Epidermal melanocyte (primary cell): ENCODE results near the gene RHOG.
"Not testable (repeated sequence)": the region's sequence is repeated elsewhere in the genome, so short reads cannot be mapped to it uniquely, and the experiment has no call there.

ENCODE experiments used
- DNase-seq: peaks from one replicate; pipeline ENCODE4 v3.0.0; 2011; ENCODE audit warnings: low spot score; ENCODE audit not compliant: insufficient read length

The RHOG gene

DNA sequence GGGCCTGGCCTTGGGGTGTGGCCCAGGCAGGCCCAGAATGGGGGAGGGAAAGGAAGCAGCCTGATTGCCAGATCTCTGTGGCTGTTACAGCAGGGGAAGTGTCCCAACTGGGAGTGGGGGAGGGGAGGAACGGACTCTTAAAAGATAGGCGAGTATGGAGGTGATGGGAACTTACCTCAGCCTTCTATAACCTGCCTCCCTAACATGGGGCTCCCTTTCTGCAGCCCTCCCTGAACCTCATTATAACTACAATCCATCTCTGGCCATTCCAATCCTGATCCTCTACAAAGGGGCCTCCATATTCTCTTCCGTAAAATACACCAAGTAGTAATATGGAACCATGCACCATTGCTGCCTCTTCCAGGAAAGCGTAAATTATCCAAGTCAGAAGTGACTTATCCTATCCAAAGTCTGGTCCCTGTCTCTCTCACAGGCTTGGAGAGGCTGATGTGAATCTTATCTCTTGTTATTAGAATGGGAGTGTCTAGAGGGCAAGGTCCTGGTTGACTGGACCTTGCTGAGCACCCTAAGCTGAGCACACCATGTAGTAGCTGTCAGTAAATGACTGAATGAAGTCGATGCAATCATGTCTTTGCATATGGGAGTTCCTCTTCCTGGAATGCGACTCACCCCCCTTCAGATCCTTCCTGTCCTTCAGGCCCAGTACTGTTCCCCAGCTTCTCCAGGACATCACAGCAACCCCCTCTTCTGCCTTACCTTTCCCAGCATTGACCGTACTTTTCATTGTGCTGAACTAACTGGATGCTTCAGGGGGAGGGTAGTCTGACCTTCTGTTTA lies 5.9 kb downstream of the RHOG start:
- no peak for DNase-seq

DNA sequence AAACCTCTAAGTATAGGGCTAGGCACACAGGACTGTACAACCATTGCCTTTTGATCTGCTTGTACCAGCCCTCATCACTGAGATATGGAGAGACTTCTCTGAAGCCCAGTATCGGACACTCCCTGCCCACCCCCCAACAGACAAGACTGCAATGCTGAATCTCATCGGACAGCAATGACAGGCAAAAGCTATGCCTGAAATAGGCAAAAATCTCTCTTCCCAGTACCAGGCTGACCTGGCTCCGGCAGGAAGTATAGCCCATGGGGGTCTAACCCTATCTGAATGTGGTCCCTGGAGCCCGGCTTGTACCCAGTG lies 6.5 kb downstream of the RHOG start:
- no peak for DNase-seq

DNA sequence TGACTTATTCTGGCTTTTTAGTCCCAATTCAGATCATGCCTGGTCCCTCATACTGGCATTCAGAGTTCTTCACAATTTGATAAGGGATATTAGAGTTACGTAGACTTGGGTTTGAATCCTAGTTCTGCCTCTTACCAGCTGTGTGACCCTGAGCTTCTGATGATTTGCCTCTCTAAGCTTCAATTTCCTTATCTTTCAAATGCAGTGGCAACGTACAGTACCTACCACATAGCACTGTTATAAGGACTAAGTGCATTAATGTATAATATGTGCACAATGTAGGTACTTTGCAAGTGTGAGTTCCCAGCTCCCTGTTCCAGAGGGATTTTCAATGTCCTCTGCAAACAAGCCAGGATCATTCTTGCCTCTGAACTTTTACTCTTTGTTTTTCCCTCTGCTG lies 7.3 kb downstream of the RHOG start:
- no peak for DNase-seq

DNA sequence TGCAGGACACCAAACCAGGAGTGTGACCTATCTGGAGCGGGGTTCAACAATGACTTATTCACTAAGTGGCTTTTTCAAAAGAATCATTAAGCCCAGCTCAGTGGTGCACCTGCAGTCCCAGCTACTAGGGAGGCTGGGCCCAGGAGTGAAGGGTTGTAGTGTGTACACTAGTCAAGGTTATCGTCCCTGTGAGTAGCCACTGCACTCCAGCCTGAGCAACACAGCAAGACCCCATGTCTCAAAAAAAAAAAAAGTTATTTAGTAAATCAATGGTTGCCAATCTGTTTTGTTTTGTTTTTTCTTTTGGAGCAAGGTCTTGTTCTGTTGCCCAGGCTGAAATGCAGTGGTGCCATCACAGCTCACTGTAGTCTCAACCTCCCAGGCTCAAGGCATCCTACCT lies 7.9 kb downstream of the RHOG start:
- no peak for DNase-seq

DNA sequence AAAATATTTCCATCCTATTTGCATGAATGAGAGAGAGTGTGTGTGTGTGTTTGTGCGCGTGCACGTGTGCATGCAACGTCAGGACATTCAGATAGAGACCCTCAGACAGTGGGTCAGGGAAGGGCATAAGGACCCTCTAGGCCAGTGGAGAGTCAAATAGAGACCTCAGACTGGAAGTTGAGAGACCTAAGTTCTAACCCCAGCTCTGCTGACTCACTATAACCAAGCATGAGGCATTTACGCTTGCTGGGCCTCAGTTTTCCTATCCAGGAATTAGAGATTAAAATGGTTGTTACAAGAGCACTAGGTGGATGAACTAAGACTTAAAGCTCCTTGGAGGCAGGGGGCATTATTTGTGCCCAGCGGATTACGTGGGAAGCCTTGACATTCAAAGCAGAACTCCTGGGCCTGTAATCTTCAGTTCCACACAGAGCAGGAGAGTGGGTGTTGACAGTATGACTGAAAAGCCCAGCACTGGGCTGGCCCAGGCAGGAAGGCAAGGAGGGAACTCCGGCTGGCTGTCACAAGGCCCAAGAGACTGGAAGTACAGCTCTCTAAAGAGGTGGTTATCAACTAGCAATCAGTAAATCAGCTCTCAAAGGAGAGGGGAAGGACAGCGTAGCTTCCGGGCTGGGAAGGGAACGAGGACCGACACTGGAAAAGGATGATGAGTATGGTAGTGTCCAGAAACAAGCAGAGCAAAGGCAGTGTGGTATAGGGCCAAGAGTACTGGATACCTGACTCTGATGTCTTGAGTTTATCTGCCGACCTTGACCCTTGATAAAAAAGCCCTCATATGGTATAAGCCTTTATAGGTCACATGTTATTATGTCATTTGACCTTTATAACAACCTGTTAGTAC lies 9.2 kb downstream of the RHOG start:
- no peak for DNase-seq

DNA sequence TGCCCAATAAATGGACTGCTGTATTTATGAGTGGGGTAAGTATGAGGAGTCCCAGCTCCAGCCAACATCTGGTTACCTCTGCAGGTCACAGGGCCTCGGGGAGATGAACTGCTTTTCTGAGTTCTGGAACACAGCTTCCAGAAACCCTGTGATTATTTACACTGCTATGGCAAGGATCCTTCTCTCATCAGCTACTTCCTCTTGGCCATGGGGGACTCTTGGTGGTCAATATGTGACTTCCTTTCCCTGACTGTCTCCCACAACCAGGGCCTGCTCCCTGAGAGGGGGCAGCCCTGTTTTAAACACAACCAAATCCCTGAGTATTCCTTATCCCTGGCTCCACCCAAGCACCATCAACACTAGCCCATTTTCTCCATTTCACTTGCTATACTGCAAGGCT lies 10.0 kb downstream of the RHOG start:
- DNase-seq = no peak

DNA sequence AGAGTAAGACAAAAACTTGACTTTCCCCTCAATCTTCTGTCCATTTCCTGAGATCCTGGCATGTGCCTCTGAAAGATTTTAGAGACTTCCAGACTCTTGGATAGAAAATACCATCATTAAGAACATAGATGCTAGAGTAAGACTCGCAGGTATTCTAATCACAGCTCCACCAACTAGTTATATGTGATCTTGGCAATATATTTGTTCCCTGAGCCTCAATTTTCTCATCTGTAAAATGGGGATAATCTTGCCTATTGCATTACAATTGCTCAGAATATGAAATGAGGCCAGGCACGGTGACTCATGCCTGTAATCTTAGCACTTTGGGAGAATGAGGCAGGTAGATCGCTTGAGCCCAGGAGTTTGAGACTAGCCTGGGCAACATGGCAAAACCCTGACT lies 10.7 kb downstream of the RHOG start:
- DNase-seq = no peak

DNA sequence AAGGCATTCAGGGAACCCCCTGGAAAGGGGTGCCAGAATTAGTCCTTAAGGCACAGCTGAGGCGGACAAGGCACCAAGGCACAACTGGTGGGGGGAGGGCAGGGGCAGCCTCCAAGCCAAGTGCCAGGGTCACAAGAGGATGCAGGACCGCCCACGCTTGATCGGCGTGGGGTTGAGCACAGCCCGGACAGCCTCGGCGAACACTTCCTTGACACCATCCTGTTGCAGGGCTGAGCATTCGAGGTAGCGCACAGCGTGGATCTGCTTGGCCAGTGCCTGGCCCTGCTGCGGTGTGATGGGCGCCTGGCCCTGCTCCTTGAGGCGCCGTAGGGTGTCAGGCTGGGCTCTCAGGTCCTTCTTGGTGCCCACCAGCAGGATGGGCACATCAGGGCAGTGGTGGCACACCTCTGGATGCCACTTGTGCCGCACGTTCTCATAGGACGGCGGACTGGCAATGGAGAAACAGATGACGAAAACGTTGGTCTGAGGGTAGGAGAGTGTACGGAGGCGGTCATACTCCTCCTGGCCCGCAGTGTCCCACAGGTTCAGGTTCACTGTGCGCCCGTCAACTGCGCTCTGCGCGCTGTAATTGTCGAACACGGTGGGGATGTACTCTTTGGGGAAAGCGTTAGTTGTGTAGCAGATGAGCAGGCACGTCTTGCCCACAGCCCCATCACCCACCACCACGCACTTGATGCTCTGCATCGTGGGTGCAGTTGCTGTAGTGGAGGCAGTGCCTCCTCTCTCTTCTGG lies 13.1 kb downstream of the RHOG start:
- no peak for DNase-seq

DNA sequence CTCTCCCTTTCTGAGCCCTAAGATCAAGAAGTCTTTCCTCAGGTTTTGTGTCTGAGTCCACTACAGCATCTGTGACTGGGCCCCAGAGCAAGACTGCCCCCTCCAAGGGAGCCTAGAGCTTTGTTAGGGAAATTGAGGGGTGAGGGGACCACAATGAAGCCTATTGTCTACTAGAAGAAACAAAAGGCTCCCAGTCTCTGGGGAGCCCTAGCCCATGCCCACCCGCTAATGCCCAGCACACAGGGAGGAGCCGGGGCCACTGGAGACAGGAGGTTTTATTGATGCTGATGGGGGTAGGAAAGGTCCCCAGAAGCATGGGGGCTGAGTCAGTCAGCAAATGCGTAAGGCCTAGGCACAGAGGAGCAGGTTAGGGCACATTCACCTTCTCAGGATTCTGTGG lies 14.0 kb downstream of the RHOG start:
- DNase-seq = no peak

DNA sequence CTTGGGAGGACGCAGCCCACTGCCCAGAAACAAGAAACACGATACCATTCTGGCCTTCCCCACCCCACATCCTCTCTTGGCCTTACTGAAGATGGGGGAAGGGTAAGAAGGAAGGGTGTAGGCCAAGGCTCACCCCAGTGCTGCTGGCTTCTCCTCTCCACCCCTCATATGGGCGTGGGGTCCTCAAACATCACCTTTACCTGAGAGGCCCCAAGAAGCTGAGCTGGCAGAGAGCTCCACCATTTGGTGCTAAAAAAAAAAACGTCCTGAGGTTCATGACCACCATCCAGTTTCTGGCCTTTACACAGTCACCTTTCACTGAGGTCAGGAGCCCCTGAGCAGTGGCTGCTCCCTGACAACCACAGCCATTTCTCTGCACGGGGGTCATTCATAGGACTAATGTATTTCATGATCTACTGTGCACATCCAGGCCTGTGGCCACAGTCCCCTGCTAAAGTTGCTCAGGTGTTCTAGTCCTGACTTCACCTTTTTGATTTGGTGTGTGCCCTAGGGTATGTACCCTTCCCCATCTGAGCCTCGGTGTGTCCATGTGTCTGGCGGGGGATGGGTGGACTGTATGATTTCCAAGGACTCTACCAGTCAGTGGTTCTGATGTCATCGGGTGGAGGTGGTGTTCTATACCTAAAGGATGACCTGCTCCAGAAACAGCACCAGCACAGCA lies 15.1 kb downstream of the RHOG start:
- DNase-seq = no peak

DNA sequence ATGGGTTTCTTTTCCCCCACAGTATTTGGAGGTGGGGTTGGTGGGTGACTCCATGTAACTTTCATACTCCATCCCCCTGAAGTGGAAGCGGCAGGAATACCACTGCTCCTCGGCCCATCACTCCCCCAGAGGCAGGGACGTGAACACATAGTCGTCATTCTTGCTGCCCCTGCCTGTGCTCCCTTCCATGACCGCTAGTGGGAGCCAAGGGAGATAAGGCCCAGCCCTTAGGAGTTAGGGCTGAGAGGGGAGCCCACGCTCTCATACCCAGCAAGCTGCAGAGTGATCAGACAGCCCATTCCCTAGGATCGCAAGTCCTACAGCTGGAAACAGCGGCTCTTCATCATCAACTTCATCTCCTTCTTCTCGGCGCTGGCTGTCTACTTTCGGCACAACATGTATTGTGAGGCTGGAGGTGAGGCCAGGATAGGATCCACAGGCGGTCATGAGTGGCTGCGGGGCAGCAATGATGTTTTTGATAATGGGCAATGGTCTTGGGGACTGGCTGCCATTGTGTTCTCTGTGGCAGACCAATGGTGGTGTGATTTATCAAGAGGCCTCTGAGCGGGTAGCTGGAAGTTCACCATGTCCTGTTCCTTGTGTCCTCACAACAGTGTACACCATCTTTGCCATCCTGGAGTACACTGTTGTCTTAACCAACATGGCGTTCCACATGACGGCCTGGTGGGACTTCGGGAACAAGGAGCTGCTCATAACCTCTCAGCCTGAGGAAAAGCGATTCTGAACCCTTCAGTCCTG lies 15.9 kb downstream of the RHOG start:
- DNase-seq = no peak

DNA sequence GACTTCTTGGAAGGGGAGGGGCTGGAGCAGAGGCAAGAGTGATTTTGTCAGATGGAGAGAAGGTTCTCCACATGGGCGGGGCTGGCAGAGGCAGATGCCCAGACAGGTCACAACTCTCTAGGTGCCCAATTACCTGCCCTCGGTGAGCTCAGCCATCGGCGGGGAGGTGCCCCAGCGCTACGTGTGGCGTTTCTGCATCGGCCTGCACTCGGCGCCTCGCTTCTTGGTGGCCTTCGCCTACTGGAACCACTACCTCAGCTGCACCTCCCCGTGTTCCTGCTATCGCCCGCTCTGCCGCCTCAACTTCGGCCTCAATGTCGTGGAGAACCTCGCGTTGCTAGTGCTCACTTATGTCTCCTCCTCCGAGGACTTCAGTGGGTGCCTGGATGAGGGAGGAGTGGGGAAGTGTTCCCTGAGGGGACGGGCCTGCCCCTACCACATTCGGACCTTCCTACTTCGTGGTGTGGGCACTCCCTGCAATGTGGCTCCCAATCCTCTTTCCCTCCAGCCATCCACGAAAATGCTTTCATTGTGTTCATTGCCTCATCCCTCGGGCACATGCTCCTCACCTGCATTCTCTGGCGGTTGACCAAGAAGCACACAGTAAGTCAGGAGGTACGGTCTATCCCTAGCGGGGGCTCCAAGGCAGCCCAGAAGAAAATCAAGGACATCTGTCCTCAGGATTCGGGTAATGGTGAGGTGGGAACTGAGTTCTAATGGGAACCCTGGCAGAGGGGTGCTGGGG lies 16.8 kb downstream of the RHOG start:
- DNase-seq = no peak

DNA sequence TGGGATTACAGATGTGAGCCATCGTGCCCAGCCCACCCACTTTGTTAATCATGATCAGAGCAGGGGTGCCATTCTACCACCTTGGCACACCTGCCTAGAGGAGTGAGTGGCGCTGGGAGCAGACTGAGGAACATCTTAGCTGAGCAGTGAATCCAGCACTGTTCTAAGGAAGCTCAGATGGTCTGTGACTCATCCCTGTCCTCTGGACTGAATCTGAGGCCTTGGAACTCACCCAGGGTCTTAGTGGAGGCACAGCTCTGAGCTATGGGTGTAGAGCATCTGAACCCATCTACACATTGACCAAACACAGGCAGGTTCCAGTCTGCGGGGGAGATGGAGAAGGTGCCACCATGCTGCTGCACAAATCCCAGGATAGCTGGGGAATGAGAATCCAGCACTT lies 17.5 kb downstream of the RHOG start:
- DNase-seq = no peak

DNA sequence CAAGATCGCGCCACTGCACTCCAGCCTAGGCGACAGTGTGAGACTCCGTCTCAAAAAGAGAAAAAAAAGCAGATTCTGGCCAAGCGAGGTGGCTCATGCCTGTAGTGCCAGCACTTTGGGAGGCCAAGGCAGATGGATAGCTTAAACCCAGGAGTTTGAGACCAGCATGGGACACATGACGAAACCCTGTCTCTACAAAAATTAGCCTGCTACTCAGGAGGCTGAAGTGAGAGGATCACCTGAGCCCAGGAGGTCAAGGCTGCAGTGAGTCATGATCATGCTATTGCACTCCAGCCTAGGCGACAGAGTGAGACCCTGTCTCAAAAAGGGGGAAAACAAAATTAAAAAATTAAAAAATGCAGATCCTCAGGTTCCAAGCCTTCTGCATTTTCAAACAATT lies 18.4 kb downstream of the RHOG start:
- no peak for DNase-seq

DNA sequence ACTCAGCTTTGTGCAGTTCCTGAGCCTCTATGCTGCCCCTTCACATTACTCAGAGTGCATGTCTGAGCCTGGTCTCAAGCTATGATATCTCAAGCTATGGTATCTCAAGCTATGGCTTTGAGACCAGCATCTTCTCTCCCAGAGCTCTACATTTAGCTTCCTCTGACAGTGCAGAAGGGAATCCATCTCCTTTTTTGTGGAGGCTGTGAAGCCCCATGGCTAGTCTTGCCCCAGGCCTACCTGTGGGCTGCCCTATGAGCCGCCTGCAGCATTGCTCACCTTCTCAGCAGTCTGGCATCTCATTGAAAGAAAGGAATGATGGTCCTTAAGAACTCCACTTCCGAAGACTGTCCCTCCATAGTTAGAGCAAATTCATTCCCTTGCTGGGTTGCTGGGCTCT lies 19.8 kb downstream of the RHOG start:
- DNase-seq = no peak

DNA sequence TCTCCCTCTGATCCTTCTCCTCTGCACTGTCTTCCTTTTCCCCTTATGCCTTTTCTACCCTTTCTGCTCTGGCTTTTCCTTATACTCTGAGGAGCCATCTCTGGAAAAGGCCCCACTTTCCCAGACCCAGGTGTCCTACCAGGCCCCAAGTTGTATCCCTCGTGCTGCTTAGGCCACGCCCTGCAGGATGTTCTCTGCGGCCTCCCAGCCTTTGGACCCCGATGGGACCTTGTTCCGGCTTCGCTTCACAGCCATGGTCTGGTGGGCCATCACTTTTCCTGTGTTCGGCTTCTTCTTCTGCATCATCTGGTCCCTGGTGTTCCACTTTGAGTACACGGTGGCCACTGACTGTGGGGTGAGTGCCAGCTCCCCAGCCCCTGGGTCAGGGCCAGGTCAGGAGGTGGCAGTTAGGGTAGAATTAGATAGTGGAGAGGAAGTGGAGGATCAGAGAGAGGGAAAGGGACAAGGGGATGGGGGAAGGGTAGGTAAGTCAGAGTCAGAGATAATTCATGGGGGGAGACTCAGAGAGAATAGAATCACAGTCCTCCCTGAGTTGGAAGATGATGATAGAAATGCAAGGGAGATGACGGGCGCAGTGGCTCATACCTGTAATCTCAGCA lies 23.5 kb downstream of the RHOG start:
- no peak for DNase-seq

DNA sequence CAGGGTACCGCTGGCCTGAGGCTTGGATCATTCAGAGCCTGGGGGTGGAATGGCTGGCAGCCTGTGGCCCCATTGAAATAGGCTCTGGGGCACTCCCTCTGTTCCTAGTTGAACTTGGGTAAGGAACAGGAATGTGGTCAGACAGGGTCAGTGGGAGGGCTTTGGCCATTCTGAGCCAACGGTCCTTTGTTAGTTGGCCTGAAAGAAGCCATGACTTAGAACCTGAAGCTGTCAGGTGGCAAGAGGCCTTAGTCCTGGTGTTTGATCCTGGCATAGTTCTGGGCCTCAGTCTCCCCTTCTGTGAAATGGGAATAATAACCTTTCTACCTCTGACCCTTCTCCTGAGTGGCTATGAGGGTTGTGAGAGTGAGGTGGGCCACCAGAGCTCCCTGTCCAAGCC lies 24.1 kb downstream of the RHOG start:
- DNase-seq = no peak

DNA sequence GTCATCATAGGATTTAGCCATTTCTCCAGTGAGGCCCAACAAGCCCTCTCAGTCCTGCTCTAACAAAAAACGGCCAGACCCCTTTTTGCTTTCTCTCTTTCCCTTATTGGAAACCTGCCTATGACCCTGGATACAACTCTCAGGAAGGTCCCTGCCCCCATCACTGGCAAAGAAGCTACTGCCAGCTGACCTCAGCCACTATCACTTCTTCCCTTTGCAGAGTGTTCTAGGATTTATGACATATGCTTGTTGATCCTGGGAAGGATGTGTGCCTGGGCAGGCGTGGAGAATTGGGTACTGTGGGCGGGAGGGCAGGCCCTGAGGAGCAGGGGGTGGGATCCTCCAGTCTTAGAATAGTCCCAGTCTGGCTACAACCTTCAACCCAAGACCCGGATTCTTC lies 24.9 kb downstream of the RHOG start:
- DNase-seq = no peak

DNA sequence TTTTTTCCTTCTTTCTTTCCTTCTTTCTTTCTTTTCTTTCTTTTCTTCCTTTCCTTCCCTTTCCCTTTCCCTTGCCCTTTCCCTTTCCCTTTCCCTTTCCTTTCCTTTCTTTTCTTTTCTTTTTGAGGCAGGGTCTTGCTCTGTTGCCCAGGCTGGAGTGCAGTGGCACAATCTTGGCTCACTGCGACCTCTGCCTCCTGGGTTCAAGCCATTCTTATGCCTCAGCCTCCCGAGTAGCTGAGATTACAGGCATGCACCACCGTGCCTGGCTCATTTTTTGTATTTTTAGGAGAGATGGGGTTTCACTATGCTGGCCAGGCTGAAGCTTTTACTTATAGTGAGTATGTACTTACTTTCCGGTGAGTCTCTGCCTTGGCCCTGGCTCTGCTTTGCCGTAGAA lies 25.9 kb downstream of the RHOG start:
- not testable (repeated sequence) for DNase-seq

DNA sequence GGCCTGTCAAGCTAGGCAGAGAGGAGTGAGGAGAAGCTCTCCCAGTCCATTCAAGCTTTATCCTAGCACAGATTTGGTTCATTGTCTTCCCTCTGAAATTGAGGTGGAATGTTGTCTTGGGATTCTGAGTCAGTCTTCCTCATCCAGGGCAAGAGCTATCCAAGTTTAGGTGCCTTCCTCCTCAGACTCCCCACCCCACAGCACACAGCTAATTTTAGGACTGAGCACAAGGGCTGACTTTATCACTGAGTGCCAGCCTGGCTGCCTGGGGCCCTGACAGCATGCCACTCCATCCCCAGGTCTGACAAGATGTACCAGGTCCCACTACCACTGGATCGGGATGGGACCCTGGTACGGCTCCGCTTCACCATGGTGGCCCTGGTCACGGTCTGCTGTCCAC lies 29.8 kb downstream of the RHOG start:
- DNase-seq = no peak
